GM18858 (cell line): ENCODE data around the gene BICD1.
A peak's percentile ranks its signal among the peaks of the same experiment; 100 is the strongest.

Source experiments
- ATAC-seq: cut with Tn5 transposase; IDR thresholded peaks from one replicate; pipeline ENCODE4 v1.9.1; 2021; ENCODE audit not compliant: unreplicated experiment

BICD1 gene

DNA sequence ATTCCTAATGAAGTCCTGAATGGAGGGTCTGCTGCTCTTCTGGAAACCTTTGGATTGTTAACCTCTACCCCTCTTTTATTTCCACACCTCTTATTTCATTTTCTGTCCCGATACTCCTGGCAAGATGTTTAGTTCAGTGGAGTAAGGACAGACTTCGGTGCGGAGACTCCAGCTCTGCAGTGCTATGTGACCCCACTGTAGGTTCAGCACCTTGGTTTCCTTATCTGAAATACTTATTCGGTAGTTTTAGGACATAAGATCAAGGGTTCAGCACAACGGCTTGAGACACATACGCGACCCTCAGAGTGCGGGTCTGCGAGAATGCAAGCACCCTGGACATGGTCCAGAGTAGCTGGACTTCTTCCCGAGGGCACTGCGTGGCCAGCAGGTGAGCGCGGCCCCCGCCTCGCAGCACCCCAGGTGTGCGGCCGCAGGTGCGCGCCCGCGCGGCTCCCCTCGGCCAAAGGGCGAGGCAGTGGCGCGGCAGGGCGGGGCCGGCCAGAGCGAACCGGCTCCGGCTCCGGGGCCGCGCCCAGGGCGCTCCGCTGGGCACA is 292.2 kb downstream of the BICD1 start:
- no peak for ATAC-seq

DNA sequence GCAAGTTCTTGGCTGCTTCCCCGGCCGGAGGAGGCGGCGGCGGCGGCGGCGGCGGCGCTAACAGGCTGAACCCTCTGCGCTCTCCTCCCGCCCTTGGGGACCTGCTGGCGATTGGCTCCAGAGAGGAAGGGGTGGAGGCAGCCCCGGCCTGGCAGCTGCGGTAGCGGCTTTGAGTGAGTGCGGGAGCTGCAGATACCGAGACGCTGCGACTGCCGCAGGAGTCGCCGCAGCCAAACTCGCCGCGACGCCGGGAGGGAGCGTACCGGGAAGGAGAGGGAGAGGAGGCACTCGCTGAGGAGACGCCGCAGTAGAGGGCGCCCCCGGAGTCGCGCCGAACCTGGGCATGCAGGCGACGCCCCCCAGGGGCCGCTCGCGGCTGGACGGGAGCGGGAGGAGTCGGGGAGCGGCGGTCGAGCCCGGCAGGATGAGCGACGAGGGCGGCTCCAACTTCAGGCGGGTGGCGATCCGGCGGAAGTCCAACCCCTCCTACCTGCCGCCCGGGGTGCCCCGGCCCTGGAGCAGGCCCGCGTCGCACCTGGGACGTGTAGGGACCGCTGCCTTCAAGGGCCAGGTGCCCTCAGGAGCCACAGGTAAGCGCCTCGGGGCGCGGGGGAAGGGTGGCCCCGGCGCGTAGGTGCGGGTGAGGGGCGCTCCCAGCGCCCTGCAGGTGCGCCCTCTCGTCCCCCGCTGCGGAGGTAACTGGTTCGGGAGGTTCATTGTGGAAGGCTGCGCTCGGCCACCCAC is 292.9 kb downstream of the BICD1 start, which contains the start of gene FGD4:
FGD4 (plus strand) TSS at position 189 of the 744 bp plus-strand sequence.
- peak; percentile 71 for ATAC-seq

DNA sequence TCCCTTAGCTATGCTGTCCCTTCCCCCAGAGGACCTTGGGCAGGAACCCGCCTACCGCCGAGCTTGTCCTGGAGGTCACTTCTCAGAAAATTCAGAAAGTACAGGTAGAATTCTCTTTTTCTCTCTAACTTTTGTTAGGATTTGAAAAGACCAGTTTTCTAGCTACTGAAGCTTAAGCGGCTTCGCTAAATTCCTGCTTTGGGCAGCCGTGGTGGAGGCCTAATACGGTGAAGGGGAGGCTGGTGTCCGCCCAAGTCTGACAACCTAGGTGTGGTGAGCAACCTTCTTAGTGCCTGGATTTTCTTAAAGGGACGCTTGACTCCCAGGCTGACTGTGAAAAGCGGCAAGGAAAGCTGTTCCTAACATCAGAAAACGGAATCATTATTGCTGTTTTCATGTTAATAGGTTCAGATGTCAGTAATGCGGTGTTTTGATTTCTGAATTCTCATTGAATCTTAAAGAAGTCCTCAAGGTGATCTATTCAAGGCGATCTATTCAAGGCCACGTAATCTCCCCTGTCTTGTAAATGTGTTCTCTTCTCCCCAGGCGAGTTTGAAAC is 293.5 kb downstream of the BICD1 start:
- no peak for ATAC-seq

GRCh38 chr12:32400866-32401265 is 294.2 kb downstream of the BICD1 start:
- ATAC-seq, result no peak

DNA sequence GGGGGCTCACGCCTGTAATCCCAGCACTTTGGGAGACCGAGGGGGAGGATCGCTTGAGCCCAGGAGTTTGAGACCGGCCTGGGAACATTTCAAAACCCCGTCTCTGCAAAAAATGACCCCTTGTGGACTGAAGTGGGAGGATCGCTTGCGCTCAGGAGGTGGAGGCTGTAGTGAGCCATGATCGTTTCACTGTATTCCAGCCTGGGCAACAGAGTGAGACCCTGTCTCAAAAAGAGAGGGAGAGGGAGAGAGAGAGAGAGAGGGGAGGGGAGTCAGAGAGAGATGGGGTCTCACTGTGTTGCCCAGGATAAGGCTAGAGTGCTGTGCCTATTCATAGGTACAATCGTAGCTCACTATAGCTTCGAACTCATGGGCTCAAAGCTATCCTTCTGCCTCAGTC is 295.5 kb downstream of the BICD1 start:
- ATAC-seq, result no peak

- no peak for ATAC-seq
These were observed 296.3 kb downstream of the BICD1 start for GRCh38 chr12:32402946-32403345.

GRCh38 chr12:32407795-32408194 is 301.1 kb downstream of the BICD1 start:
- no peak for ATAC-seq

DNA sequence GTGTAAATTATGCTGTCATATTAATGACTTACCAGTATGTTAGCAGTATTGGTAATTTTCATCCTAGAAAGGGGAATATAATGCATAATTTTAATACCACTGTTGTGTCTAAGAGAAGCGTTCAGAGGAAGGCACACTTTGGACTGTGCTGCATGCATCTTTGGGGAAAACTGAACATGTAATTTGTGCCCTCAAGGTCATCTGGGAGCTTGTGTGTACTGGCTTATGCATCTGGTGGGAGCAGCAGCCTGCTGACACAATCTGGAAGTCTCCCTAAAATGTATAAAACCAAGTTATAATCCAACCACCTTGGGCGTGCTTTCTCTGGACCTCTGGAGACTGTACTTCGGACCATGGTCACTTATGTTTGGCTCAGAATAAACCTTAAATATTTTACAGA is 306.8 kb downstream of the BICD1 start:
- no peak for ATAC-seq

GRCh38 chr12:32418221-32418620 is 311.6 kb downstream of the BICD1 start:
- no peak for ATAC-seq

- ATAC-seq, result no peak
These were observed 312.4 kb downstream of the BICD1 start for GRCh38 chr12:32418903-32419519.

DNA sequence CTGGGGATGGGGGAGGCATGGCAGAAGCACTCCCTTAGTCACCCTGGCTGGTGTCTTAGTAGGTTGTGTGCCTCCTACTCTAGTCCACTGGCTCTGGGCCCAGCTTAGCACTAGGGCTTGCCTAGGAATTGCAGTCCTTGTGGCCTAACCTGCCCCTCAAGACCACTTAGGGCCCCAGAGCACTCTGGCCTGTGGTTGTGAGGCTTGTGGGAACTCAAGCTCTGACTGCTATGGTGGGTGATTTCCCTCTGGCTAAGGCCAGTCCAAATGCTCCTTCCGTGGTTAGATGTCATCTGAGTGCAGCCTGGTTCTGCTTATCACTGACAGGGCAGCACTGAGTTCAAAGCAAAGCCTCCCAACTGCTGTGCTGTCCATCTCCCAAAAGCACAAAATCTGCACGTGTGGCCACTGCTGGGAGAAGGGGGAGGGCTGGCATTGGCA is 312.9 kb downstream of the BICD1 start:
- no peak for ATAC-seq

DNA sequence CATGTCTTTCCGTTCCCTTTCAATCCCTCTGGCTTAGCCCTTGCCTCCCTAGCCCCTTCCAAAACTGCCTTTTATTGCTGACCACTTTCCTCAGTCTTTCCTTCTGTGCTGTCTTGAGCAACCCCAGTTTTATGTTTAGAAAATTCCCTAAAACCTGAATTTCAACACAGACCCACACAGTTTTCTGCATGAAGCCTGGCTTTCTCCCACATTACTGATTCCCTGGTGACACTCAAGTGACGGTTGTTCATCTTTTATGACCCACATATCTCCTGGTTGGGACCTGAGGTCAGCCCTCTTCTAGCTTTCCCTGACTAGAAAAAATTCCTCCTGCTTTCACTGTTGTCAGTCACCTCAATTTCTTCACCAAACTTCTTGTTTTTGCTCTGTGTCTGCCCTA is 313.7 kb downstream of the BICD1 start:
- ATAC-seq, result no peak

GRCh38 chr12:32423559-32423958 is 316.9 kb downstream of the BICD1 start:
- no peak for ATAC-seq

- ATAC-seq, result no peak
These were observed 324.4 kb downstream of the BICD1 start for GRCh38 chr12:32431025-32431424.
